CD4-positive, alpha-beta T cell (primary cell): ENCODE measurements around the gene LSR. TPM values are rescaled to one million over a fixed set of nuclear protein-coding genes. Genes with fewer than 3 reads are reported as not detected.

Experiments used
- ATAC-seq: fragments of 200-7000 bp; cut with Tn5 transposase; one replicate; pipeline ENCODE4 v1.10.0; 2022; ENCODE audit warnings: mild to moderate bottlenecking; ENCODE audit not compliant: poor library complexity
- CTCF ChIA-PET: fragments of 350-600 bp; sonication (Branson Sonifier 250); formaldehyde crosslinking; loops from one replicate; lab custom pipeline; 2021; ENCODE audit warnings: antibody characterized with exemption, inconsistent platforms; lab: Charles Lee
- POLR2A ChIA-PET: fragments of 350-600 bp; sonication (Branson Sonifier 250); formaldehyde crosslinking; loops from one replicate; lab custom pipeline; 2021; ENCODE audit warnings: antibody characterized with exemption, inconsistent platforms; lab: Charles Lee
- DNase-seq, 14 experiments: peaks; one replicate each; pipeline ENCODE4 v3.0.0-alpha.2; 2013 to 2020; ENCODE audit warnings: mixed read lengths in 2 of 14
- H3K27ac ChIP-seq, 2 donors: one replicate each; pipeline versions ENCODE4 v1.5.1 to v1.7.0; 2013; ENCODE audit warnings: low read length in 2 of 2, low read depth in 1 of 2, mild to moderate bottlenecking in 1 of 2
- H3K27me3 ChIP-seq, 2 experiments: 1 replicate in 1 of 2; 2 replicates in 1 of 2; pipeline versions ENCODE4 v1.6.1 to v1.7.0; 2013; ENCODE audit warnings: low read length in 2 of 2, control low read depth in 1 of 2, mild to moderate bottlenecking in 1 of 2, moderate library complexity in 1 of 2; ENCODE audit not compliant: insufficient read depth in 2 of 2, control insufficient read depth in 1 of 2
- H3K36me3 ChIP-seq: one replicate; pipeline ENCODE4 v1.6.1; 2013; ENCODE audit warnings: low read length, control low read depth; ENCODE audit not compliant: insufficient read depth
- H3K4me1 ChIP-seq: one replicate; pipeline ENCODE4 v1.6.1; 2013; ENCODE audit warnings: low read length, control low read depth; ENCODE audit not compliant: insufficient read depth
- H3K4me3 ChIP-seq: one replicate; pipeline ENCODE4 v1.5.1; 2013; ENCODE audit warnings: mild to moderate bottlenecking, low read length, moderate library complexity
- H3K9me3 ChIP-seq, 2 experiments: 1 replicate in 1 of 2; 2 replicates in 1 of 2; pipeline versions ENCODE4 v1.6.1 to v1.7.0; 2013; ENCODE audit warnings: low read length in 2 of 2, mild to moderate bottlenecking in 2 of 2, control low read depth in 1 of 2, moderate library complexity in 1 of 2; ENCODE audit not compliant: control insufficient read depth in 1 of 2, insufficient read depth in 1 of 2
- H3K27ac Mint-ChIP-seq: one replicate; pipeline ENCODE4 v1.8.0; 2020; ENCODE audit warnings: mixed read lengths
- H3K27me3 Mint-ChIP-seq: one replicate; pipeline ENCODE4 v1.8.0; 2021; ENCODE audit warnings: mixed read lengths
- H3K36me3 Mint-ChIP-seq: one replicate; pipeline ENCODE4 v1.8.0; 2021; ENCODE audit warnings: low read depth, mixed read lengths
- H3K4me1 Mint-ChIP-seq: one replicate; pipeline ENCODE4 v1.8.0; 2021; ENCODE audit warnings: low read depth, mixed read lengths
- H3K4me3 Mint-ChIP-seq: one replicate; pipeline ENCODE4 v1.8.0; 2020; ENCODE audit warnings: mild to moderate bottlenecking, mixed read lengths
- H3K9me3 Mint-ChIP-seq: one replicate; pipeline ENCODE4 v1.8.0; 2020; ENCODE audit warnings: mixed read lengths
- intact Hi-C, 2 experiments: fragments of 100-400 bp; cut with DNase I in 1 of 2; cut with micrococcal nuclease in 1 of 2; formaldehyde crosslinking; loops; one replicate each; pipeline versions ENCODE4 v1.15.1 to v1.9.0; 2023 to 2025; cut with DNase I, micrococcal nuclease
- total RNA-seq, 174 experiments: library from RNA in 2 of 174; stranded (reverse) in 2 of 174; gene quantifications; one replicate each; pipeline ENCODE4 v1.2.3 and lab custom pipeline; 2021 to 2026
- TF ChIP-seq, protein P1 (sequence below): fragments of 200-600 bp; IDR thresholded peaks from one replicate; pipeline ENCODE4 v1.8.0; 2022; ENCODE audit warnings: antibody characterized with exemption, mild to moderate bottlenecking

LSR gene
- total RNA-seq, 2 experiments from 2014 or later = 45.0 to 47.9 TPM

DNA sequence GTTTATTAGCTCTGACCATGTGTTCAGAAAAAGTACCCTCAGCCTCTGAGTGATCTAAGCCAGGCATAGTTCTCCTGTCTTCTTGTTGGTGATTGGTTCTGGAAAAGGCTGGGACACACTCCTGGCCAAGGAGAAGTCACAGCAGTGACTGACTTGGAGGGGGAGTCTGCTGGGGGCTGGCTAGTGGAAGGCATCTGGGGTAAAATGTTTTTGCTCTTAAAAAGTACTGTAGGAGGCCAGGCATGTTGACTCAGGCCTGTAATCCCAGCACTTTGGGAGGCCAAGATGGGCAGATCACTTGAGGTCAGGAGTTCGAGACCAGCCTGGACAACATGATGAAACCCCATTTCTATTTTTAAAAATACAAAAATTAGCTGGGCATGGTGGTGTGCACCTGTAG lies 41.9 kb upstream of the LSR start:
- no peak for DNase-seq
- intact Hi-C loops = loop anchor here (1.0 to 5.0 kb wide), 5 partner anchors 7 to 210 kb away; partner anchors contain the start of genes FXYD5 (in 1 of the 2) and LSR (in 1 of the 2)
- peaks cover 85% of the 10 kb centered on the region for H3K4me1 ChIP-seq
- H3K27me3 ChIP-seq = no peaks in the 10 kb centered on the region
- H3K4me1 Mint-ChIP-seq = peaks cover 81% of the 10 kb centered on the region
- H3K4me3 Mint-ChIP-seq = peak overlapping the region; percentile 65
- H3K36me3 Mint-ChIP-seq = peaks cover 4% of the 10 kb centered on the region
- H3K36me3 ChIP-seq = no peaks in the 10 kb centered on the region
- peaks cover 0 to 10% of the 10 kb centered on the region in 2 experiments for H3K9me3 ChIP-seq
- peak overlapping the region; percentile 84 to 98 for H3K27ac ChIP-seq
- POLR2A ChIA-PET = interaction anchor here (0.9 to 3.1 kb wide), 17 partner anchors 10 to 65 kb away, joined by 3 to 36 read pairs (median 5); partner anchors contain the start of genes FXYD5 and FXYD7
- TF ChIP-seq, protein P1, sequence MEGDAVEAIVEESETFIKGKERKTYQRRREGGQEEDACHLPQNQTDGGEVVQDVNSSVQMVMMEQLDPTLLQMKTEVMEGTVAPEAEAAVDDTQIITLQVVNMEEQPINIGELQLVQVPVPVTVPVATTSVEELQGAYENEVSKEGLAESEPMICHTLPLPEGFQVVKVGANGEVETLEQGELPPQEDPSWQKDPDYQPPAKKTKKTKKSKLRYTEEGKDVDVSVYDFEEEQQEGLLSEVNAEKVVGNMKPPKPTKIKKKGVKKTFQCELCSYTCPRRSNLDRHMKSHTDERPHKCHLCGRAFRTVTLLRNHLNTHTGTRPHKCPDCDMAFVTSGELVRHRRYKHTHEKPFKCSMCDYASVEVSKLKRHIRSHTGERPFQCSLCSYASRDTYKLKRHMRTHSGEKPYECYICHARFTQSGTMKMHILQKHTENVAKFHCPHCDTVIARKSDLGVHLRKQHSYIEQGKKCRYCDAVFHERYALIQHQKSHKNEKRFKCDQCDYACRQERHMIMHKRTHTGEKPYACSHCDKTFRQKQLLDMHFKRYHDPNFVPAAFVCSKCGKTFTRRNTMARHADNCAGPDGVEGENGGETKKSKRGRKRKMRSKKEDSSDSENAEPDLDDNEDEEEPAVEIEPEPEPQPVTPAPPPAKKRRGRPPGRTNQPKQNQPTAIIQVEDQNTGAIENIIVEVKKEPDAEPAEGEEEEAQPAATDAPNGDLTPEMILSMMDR = no peak
- no peak for ATAC-seq
- no peaks in the 10 kb centered on the region for H3K9me3 Mint-ChIP-seq
- H3K27ac Mint-ChIP-seq = peak overlapping the region; percentile 98
- CTCF ChIA-PET = interaction anchor here (0.9 to 1.8 kb wide), 6 partner anchors 9 to 66 kb away, joined by 3 to 6 read pairs (median 4); partner anchors contain the start of genes FXYD7 and USF2
- H3K4me3 ChIP-seq = peak overlapping the region; percentile 6
- H3K27me3 Mint-ChIP-seq = no peaks in the 10 kb centered on the region

DNA sequence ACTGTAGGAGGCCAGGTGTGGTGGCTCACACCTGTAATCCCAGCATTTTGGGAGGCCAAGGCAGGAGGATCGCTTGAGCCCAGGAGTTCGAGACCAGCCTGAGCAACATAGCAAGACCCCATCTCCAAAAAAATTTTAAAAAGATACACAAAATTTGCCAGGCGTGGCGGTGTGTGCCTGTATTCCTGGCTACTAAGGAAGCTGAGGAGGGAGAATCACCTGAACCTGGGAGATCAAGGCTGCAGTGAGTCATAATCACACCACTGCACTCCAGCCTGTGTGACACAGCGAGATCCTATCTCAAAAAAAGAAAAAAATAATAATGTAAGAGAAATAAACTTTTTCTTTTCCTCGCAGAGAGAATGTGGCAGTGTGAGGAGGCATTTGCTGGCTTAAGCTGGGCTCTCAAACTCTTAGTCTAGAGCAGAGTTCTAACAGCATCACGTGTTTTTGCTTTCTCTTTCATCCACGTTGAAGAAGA lies 41.4 kb upstream of the LSR start:
- peak; percentile 2 for ATAC-seq
- CTCF ChIA-PET = interaction anchor here (0.9 to 1.8 kb wide), 5 partner anchors 20 to 66 kb away, joined by 3 to 6 read pairs (median 4); partner anchors contain the start of genes FXYD7 and USF2
- H3K4me3 Mint-ChIP-seq = no peak overlapping the region

DNA sequence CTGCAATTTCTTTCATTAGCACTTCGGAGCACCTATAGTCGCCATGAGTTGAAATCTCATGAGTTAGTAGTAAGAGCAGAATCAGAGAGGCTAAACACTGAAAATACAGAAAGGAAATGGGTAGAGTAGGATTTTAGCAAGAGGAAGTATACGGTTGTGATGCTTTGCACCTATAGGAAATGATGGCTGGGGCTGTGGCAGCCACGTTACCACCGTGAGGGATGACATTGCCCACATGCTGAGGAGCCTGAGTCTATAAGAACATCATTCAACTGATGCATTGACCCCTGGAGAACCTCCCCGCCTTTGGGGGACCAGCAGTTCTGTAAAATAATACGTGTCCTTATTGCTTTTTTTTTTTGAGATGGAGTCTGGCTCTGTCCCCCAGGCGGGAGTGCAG lies 40.7 kb upstream of the LSR start:
- intact Hi-C loops = loop anchor here in 1 of 2 experiments (5.0 kb wide), 3 partner anchors 39 to 211 kb away; partner anchors contain the start of genes FXYD5 and LSR

More for the DNA sequence above, 41.4 kb upstream of the LSR start:
- Histone ChIP-seq H3K9me3 (peaks cover 0 to 10% of the 10 kb centered on the region in 2 experiments), H3K36me3 (no peaks in the 10 kb centered on the region), H3K4me3 (no peak overlapping the region), H3K4me1 (peaks cover 91% of the 10 kb centered on the region), H3K27ac (peak overlapping the region; percentile 84 to 98), H3K27me3 (no peaks in the 10 kb centered on the region)
- H3K27ac Mint-ChIP-seq = peak overlapping the region; percentile 98
- DNase-seq = peak in 10 of 14 experiments; percentile 27 to 81 (median 50)
- TF ChIP-seq, protein P1 = no peak
- H3K9me3 Mint-ChIP-seq = no peaks in the 10 kb centered on the region
- peaks cover 4% of the 10 kb centered on the region for H3K36me3 Mint-ChIP-seq
- intact Hi-C loops = loop anchor here in 1 of 2 experiments (5.0 kb wide), 3 partner anchors 40 to 210 kb away; partner anchors contain the start of genes FXYD5 and LSR
- peaks cover 84% of the 10 kb centered on the region for H3K4me1 Mint-ChIP-seq
- H3K27me3 Mint-ChIP-seq = no peaks in the 10 kb centered on the region
- POLR2A ChIA-PET = interaction anchor here (0.7 to 3.1 kb wide), 11 partner anchors 9 to 65 kb away, joined by 3 to 36 read pairs (median 8); partner anchors contain the start of genes FXYD5 and FXYD7

More for the DNA sequence above, 40.7 kb upstream of the LSR start:
- CTCF ChIA-PET = interaction anchor here (0.9 to 1.8 kb wide), 4 partner anchors 21 to 67 kb away, joined by 3 to 6 read pairs (median 4); partner anchors contain the start of gene USF2
- H3K36me3 ChIP-seq = no peaks in the 10 kb centered on the region
- peaks cover 0 to 10% of the 10 kb centered on the region in 2 experiments for H3K9me3 ChIP-seq
- Mint-ChIP-seq H3K27me3 (no peaks in the 10 kb centered on the region), H3K4me3 (no peak overlapping the region), H3K27ac (peak overlapping the region; percentile 98), H3K4me1 (peaks cover 83% of the 10 kb centered on the region), H3K36me3 (peaks cover 4% of the 10 kb centered on the region), H3K9me3 (no peaks in the 10 kb centered on the region)
- peak overlapping the region; percentile 84 to 98 for H3K27ac ChIP-seq
- no peak overlapping the region for H3K4me3 ChIP-seq
- POLR2A ChIA-PET = interaction anchor here (0.7 to 2.3 kb wide), 4 partner anchors 32 to 66 kb away, joined by 5 to 14 read pairs (median 6); partner anchors contain the start of genes FXYD5 and FXYD7
- TF ChIP-seq, protein P1 = no peak
- peaks cover 97% of the 10 kb centered on the region for H3K4me1 ChIP-seq
- no peaks in the 10 kb centered on the region for H3K27me3 ChIP-seq
- ATAC-seq (no peak), DNase-seq (no peak)
